OCI-LY3 (cell line): ENCODE results near the gene EDN1.
A peak's percentile ranks its signal among the peaks of the same experiment; 100 is the strongest.

ENCODE experiments used
- CTCF ChIP-seq: fragments of 200-600, 300-600 bp; sonication (generic); IDR thresholded peaks from 2 replicates; pipeline ENCODE4 v1.5.1; 2014; ENCODE audit warnings: antibody characterized with exemption, low read length, low read depth
- EZH2phosphoT487 ChIP-seq: fragments of 200-600 bp; shearing (Covaris generic); IDR thresholded peaks from 2 replicates; pipeline ENCODE4 v1.6.1; 2018; ENCODE audit warnings: antibody characterized with exemption, mixed run types, low read depth

GRCh38 chr6:12311106-12311505 lies 20.9 kb downstream of the EDN1 start:
- TF ChIP-seq CTCF, result peak; percentile 26; the same call in 1 of the 2 replicates
- TF ChIP-seq EZH2phosphoT487, result no peak
